ENCODE measurements around the gene PSD4.

The PSD4 gene

DNA sequence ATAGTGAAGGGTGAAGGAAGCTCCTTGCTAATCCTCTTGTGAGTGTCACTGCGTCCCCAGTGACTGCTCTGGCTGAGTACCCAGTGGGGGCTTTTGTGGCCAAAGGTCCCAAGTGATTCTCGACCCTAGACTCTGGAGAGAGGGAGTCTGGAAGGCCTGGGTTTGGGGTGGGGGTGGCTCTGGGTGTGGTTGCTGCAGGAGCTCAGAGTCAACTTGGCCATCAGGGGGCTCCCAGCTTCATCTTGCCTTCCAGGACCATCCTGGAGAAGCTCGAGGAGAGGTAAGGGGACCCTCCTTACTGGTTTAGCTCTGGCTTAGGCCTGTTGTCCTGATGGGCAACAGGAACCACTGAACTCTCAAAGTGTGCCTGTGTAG, 592 bp downstream of the PSD4 start:
- Histone ChIP-seq H3K9ac (ENCODE audit: low read depth, low read length) (no peak overlapping the region), H3K4me2 (ENCODE audit: low read length) (no peak overlapping the region), H3K27me3 (ENCODE audit: control insufficient read depth, insufficient read depth, low read length) (no peaks in the 10 kb centered on the region), H3K4me1 (ENCODE audit: control insufficient read depth, insufficient read depth, low read length) (no peaks in the 10 kb centered on the region), H3K4me3 (ENCODE audit: low read length) (no peak overlapping the region), H3K36me3 (ENCODE audit: insufficient read depth, low read length) (no peaks in the 10 kb centered on the region), H3K9me3 (replicated peaks; ENCODE audit: low read length) (no peaks in the 10 kb centered on the region)

- H3K4me1 ChIP-seq (ENCODE audit: control insufficient read depth, insufficient read depth, low read length) = no peaks in the 10 kb centered on the region
Observed at GRCh38 chr2:113175042-113175628, 1.4 kb downstream of the PSD4 start.

DNA sequence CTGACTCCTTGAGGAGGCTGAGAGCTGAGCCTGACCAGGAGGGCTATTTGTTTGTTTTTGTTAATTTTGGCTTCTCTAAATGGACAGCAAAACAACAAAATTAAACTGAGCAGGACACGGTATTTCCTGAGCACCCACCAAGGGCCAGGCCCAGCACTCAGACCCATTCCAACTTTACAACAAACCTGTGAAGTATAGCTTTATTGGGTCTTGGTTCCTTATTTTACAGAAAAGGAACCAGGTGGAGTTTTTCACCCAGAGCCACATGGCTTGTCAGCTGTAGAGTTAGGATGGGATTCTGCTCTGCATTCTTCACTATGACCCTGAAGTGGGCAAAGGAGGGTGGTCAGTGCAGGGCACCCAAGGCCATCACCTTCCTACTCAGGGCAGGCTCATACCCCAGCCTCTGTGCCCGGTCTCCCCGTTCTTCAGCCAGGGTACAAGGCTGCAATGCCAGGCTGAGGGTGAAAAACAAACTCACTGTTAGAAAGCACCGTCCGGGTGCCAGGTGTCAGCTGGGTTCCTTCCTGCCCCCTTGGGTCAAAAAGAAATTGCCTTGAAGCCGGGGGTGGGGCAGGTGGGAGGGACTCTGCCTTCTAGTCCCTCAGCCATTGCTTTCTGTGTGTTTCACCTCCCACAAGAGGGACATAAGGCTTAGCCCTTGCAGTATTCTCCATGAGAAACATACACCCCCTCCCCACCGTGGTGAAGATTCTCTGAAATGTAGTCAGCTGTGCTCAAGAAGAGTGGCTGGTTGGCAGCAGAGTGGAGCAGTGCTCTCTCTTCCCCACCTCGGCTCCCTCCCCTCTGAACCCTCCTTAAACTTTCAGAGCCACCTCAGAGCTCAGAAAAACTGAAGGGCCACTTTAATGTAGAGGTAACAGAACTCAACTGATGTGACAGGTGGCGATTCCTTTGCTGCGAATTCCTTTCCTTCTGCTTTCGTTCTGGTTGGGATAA, 2.2 kb downstream of the PSD4 start:
- no peak overlapping the region for H3K4me3 ChIP-seq (ENCODE audit: low read length)
- H3K9ac ChIP-seq (ENCODE audit: low read depth, low read length) = no peak overlapping the region
- H3K4me1 ChIP-seq (ENCODE audit: control insufficient read depth, insufficient read depth, low read length) = no peaks in the 10 kb centered on the region
- H3K9me3 ChIP-seq (replicated peaks; ENCODE audit: low read length) = no peaks in the 10 kb centered on the region
- no peak overlapping the region for H3K4me2 ChIP-seq (ENCODE audit: low read length)
- no peaks in the 10 kb centered on the region for H3K36me3 ChIP-seq (ENCODE audit: insufficient read depth, low read length)
- H3K27me3 ChIP-seq (ENCODE audit: control insufficient read depth, insufficient read depth, low read length) = no peaks in the 10 kb centered on the region

More at GRCh38 chr2:113175042-113175628, 1.4 kb downstream of the PSD4 start:
- no peak overlapping the region for H3K9ac ChIP-seq (ENCODE audit: low read depth, low read length)
- no peaks in the 10 kb centered on the region for H3K9me3 ChIP-seq (replicated peaks; ENCODE audit: low read length)
- no peaks in the 10 kb centered on the region for H3K36me3 ChIP-seq (ENCODE audit: insufficient read depth, low read length)
- no peak overlapping the region for H3K4me3 ChIP-seq (ENCODE audit: low read length)
- no peaks in the 10 kb centered on the region for H3K27me3 ChIP-seq (ENCODE audit: control insufficient read depth, insufficient read depth, low read length)
- H3K4me2 ChIP-seq (ENCODE audit: low read length) = no peak overlapping the region

DNA sequence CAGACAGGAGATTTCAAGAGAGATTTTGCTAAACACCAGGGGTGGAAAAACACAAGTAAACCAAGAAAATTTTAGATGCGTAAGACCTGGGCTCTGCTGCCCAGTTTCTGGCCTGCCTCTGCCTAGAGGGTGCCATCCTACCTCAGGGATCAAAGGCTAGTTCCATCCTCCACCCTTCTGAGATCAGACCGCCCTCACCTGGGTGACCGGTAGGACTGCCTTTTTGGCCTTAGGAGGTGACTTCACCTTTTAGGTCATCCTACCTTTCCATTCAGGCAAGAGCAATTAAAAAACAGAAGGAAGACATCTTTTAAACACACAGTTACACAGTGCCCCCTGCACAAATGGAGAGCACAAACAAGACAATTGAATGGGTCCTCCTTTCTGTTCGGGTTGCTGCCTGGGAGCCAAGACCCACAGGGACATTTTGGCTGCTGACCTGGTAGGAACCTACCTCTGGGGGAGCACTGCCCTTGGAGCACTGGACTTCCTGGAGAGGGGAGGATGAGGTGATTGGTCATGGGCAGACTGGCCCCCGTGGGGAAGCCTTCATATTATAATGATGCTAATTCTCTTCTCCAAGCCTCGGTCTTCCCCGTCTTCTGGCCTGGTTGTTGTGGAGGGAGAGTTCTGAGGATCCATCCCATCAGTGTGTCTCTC, 3.1 kb downstream of the PSD4 start:
- H3K9ac ChIP-seq (ENCODE audit: low read depth, low read length) = no peak overlapping the region
- H3K9me3 ChIP-seq (replicated peaks; ENCODE audit: low read length) = no peaks in the 10 kb centered on the region
- H3K27me3 ChIP-seq (ENCODE audit: control insufficient read depth, insufficient read depth, low read length) = no peaks in the 10 kb centered on the region
- no peaks in the 10 kb centered on the region for H3K4me1 ChIP-seq (ENCODE audit: control insufficient read depth, insufficient read depth, low read length)
- no peaks in the 10 kb centered on the region for H3K36me3 ChIP-seq (ENCODE audit: insufficient read depth, low read length)
- H3K4me2 ChIP-seq (ENCODE audit: low read length) = no peak overlapping the region
- no peak overlapping the region for H3K4me3 ChIP-seq (ENCODE audit: low read length)

- no peaks in the 10 kb centered on the region for H3K27me3 ChIP-seq (ENCODE audit: control insufficient read depth, insufficient read depth, low read length)
- no peaks in the 10 kb centered on the region for H3K9me3 ChIP-seq (replicated peaks; ENCODE audit: low read length)
- no peaks in the 10 kb centered on the region for H3K4me1 ChIP-seq (ENCODE audit: control insufficient read depth, insufficient read depth, low read length)
- no peak overlapping the region for H3K9ac ChIP-seq (ENCODE audit: low read depth, low read length)
- no peaks in the 10 kb centered on the region for H3K36me3 ChIP-seq (ENCODE audit: insufficient read depth, low read length)
- no peak overlapping the region for H3K4me3 ChIP-seq (ENCODE audit: low read length)
- no peak overlapping the region for H3K4me2 ChIP-seq (ENCODE audit: low read length)
Observed at GRCh38 chr2:113178069-113178746, 4.4 kb downstream of the PSD4 start.

DNA sequence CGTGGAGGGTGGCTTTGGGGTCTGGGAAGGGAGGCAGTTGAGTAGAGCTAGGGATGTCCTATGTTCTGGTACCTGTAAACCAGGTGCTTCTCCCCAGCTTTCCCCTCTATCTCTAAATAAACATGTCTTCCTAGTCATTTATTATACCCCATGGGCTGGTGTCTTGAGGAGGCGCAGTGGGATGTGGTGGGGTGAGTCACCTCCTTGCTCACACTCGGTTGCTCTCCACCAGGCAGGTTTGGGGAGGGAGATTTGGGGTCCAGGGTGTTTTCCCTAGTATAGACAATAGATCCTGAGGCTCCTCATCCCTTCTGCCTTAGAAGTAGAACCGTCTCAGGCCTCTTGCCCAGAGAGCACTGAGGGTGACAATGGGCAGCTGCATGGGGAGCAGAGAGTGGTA, 5.1 kb downstream of the PSD4 start:
- H3K36me3 ChIP-seq (ENCODE audit: insufficient read depth, low read length) = no peaks in the 10 kb centered on the region
- no peak overlapping the region for H3K4me3 ChIP-seq (ENCODE audit: low read length)
- no peak overlapping the region for H3K4me2 ChIP-seq (ENCODE audit: low read length)
- no peaks in the 10 kb centered on the region for H3K27me3 ChIP-seq (ENCODE audit: control insufficient read depth, insufficient read depth, low read length)
- no peak overlapping the region for H3K9ac ChIP-seq (ENCODE audit: low read depth, low read length)
- H3K4me1 ChIP-seq (ENCODE audit: control insufficient read depth, insufficient read depth, low read length) = no peaks in the 10 kb centered on the region
- no peaks in the 10 kb centered on the region for H3K9me3 ChIP-seq (replicated peaks; ENCODE audit: low read length)

GRCh38 chr2:113179446-113180045, 5.8 kb downstream of the PSD4 start:
- H3K4me2 ChIP-seq (ENCODE audit: low read length) = no peak overlapping the region
- no peaks in the 10 kb centered on the region for H3K36me3 ChIP-seq (ENCODE audit: insufficient read depth, low read length)

GRCh38 chr2:113180131-113180946, 6.6 kb downstream of the PSD4 start:
- H3K4me2 ChIP-seq (ENCODE audit: low read length) = no peak overlapping the region
- H3K27me3 ChIP-seq (ENCODE audit: control insufficient read depth, insufficient read depth, low read length) = no peaks in the 10 kb centered on the region
- no peak overlapping the region for H3K4me3 ChIP-seq (ENCODE audit: low read length)
- H3K9ac ChIP-seq (ENCODE audit: low read depth, low read length) = no peak overlapping the region
- peaks cover under 1% of the 10 kb centered on the region for H3K4me1 ChIP-seq (ENCODE audit: control insufficient read depth, insufficient read depth, low read length)
- no peaks in the 10 kb centered on the region for H3K36me3 ChIP-seq (ENCODE audit: insufficient read depth, low read length)
- H3K9me3 ChIP-seq (replicated peaks; ENCODE audit: low read length) = no peaks in the 10 kb centered on the region

More at GRCh38 chr2:113179446-113180045, 5.8 kb downstream of the PSD4 start:
- no peaks in the 10 kb centered on the region for H3K9me3 ChIP-seq (replicated peaks; ENCODE audit: low read length)
- H3K9ac ChIP-seq (ENCODE audit: low read depth, low read length) = no peak overlapping the region
- H3K4me3 ChIP-seq (ENCODE audit: low read length) = no peak overlapping the region
- no peaks in the 10 kb centered on the region for H3K4me1 ChIP-seq (ENCODE audit: control insufficient read depth, insufficient read depth, low read length)
- H3K27me3 ChIP-seq (ENCODE audit: control insufficient read depth, insufficient read depth, low read length) = no peaks in the 10 kb centered on the region

GRCh38 chr2:113181258-113182051, 7.7 kb downstream of the PSD4 start:
- Histone ChIP-seq H3K27me3 (ENCODE audit: control insufficient read depth, insufficient read depth, low read length) (no peaks in the 10 kb centered on the region), H3K4me2 (ENCODE audit: low read length) (no peak overlapping the region), H3K36me3 (ENCODE audit: insufficient read depth, low read length) (no peaks in the 10 kb centered on the region), H3K4me3 (ENCODE audit: low read length) (no peak overlapping the region), H3K9me3 (replicated peaks; ENCODE audit: low read length) (no peaks in the 10 kb centered on the region), H3K4me1 (ENCODE audit: control insufficient read depth, insufficient read depth, low read length) (peaks cover 5% of the 10 kb centered on the region), H3K9ac (ENCODE audit: low read depth, low read length) (no peak overlapping the region)
